Measurements from ENCODE around the gene SHROOM2. TPM values are rescaled to one million over a fixed set of nuclear protein-coding genes. Genes with fewer than 3 reads are reported as not detected.

The SHROOM2 gene
- total and polyA plus RNA-seq, 2 of the 4 experiments (the other 2 are of a cell fraction) = 8.1 to 14.2 TPM

- Histone ChIP-seq H3K27me3 (ENCODE audit: control insufficient read depth, insufficient read depth, low read length) (no peaks in the 10 kb centered on the region), H3K36me3 (ENCODE audit: control insufficient read depth, insufficient read depth, low read length) (no peaks in the 10 kb centered on the region), H2BK5ac (ENCODE audit: low read depth, low read length, poor library complexity, severe bottlenecking) (peak overlapping the region; percentile 89), H4K20me1 (ENCODE audit: insufficient read depth, low read length) (no peaks in the 10 kb centered on the region), H4K5ac (ENCODE audit: low read depth, low read length) (peak overlapping the region; percentile 69), H3K4me3 (ENCODE audit: insufficient read depth, low read depth, low read length) (no peak overlapping the region), H2BK20ac (ENCODE audit: low read depth, low read length) (peak overlapping the region; percentile 96), H3K4ac (ENCODE audit: low read depth, low read length) (peak overlapping the region; percentile 97), H2BK15ac (ENCODE audit: low read depth, low read length) (peak overlapping the region; percentile 95; the same call in 1 of the 3 replicates), H3K56ac (ENCODE audit: extremely low read depth, insufficient read depth, low read length) (peak overlapping the region; percentile 32; the same call in 1 of the 2 replicates), H4K8ac (ENCODE audit: low read depth in 2 of 2, low read length in 2 of 2) (peak overlapping the region; percentile 66 to 96), H3K4me1 (ENCODE audit: control insufficient read depth, insufficient read depth, low read length) (peaks cover 27% of the 10 kb centered on the region), H2AFZ (replicated peaks; ENCODE audit: low read length, poor library complexity) (peak overlapping the region; percentile 75), H3K27ac (ENCODE audit: insufficient read depth, low read length) (peak overlapping the region; percentile 82), H3K4me2 (ENCODE audit: low read depth, low read length) (peak overlapping the region; percentile 26; the same call in 1 of the 2 replicates), H4K91ac (ENCODE audit: insufficient read depth, low read depth, low read length) (peak overlapping the region; percentile 91), H3K9me1 (ENCODE audit: insufficient read depth, low read length) (peaks cover 3% of the 10 kb centered on the region; the same call in 1 of the 2 replicates), H2AK9ac (replicated peaks; ENCODE audit: low read depth, low read length, poor library complexity) (peak overlapping the region; percentile 52), H3K9ac (ENCODE audit: low read depth, low read length) (peak overlapping the region; percentile 46; the same call in 1 of the 2 replicates), H3K14ac (replicated peaks; ENCODE audit: low read depth, low read length) (peak overlapping the region; percentile 86), H3K18ac (ENCODE audit: low read depth, low read length) (peak overlapping the region; percentile 95), H3K23ac (ENCODE audit: low read depth, low read length) (peak overlapping the region; percentile 81), H2AK5ac (ENCODE audit: low read depth, low read length) (peak overlapping the region; percentile 98), H3K79me1 (ENCODE audit: low read depth in 1 of 2, low read length in 2 of 2) (peaks cover 8 to 45% of the 10 kb centered on the region in 2 experiments), H3K9me3 (ENCODE audit: control insufficient read depth, insufficient read depth, low read length) (no peaks in the 10 kb centered on the region), H2BK120ac (ENCODE audit: low read depth, low read length) (peak overlapping the region; percentile 96)
- ChIA-PET CTCF (interaction anchor here (1.7 kb wide), 1 partner anchor 50 kb away, joined by 4 read pairs; no protein-coding TSS in a partner anchor), POLR2A (ENCODE audit: unreplicated experiment) (interaction anchor here (0.6 kb wide), 1 partner anchor 952 kb away, joined by 3 read pairs; no protein-coding TSS in a partner anchor)
- TF ChIP-seq BHLHE40 (IDR thresholded peaks at IDR 0.05; ENCODE audit: low read depth, low read length) (peak; percentile 90), MXI1 (IDR thresholded peaks at IDR 0.05; ENCODE audit: borderline replicate concordance, low read depth, low read length) (peak; percentile 26; the same call in 1 of the 2 replicates), RAD21 (IDR thresholded peaks at IDR 0.05; ENCODE audit: low read length) (no peak), RCOR1 (IDR thresholded peaks at IDR 0.05; ENCODE audit: insufficient replicate concordance, low read length) (no peak), POLR2A (IDR thresholded peaks at IDR 0.05; ENCODE audit: low read depth, low read length) (no peak), USF2 (IDR thresholded peaks at IDR 0.05; ENCODE audit: low read depth, low read length) (peak; percentile 35; the same call in 1 of the 2 replicates)
- no TSS peak for BruUV-seq (replicated peaks)
- DNase-seq (peak; percentile 90), ATAC-seq (ENCODE audit: low read depth) (peak; percentile 10)
- in situ Hi-C loops (cut with MboI; ENCODE audit: low sequenced_read_pairs) = no loop called here
- 63% methylated on average over 10 of the region's 17 CpGs; no CpG with 5 or more reads in 1 of the 2 experiments for WGBS, 2 experiments (ENCODE audit: extremely low coverage in 2 of 2, insufficient read length in 1 of 2)
- dilution Hi-C loops (cut with HindIII; ENCODE audit: low sequenced_read_pairs, unreplicated experiment) = no loop called here
- intact Hi-C loops (cut with micrococcal nuclease) = no loop called here
These were observed 119.1 kb downstream of the SHROOM2 start for GRCh38 chrX:9905288-9905687.
